HEK293T (cell line): ENCODE data around the gene CPED1.

Experiments
- BHLHE40 ChIP-seq: fragments of 450-650 bp; IDR thresholded peaks from 2 replicates; pipeline ENCODE4 v1.6.1; 2016; ENCODE audit warnings: mild to moderate bottlenecking, moderate library complexity, borderline replicate concordance
- ELF4 ChIP-seq: fragments of 450-650 bp; IDR thresholded peaks from 2 replicates; pipeline ENCODE4 v1.6.1; 2017; ENCODE audit warnings: antibody characterized with exemption
- FOXK2 ChIP-seq: fragments of 450-650 bp; IDR thresholded peaks from 2 replicates; pipeline ENCODE4 v1.6.1; 2016; ENCODE audit warnings: mild to moderate bottlenecking
- FOXM1 ChIP-seq: fragments of 450-650 bp; IDR thresholded peaks from 2 replicates; pipeline ENCODE4 v1.6.1; 2017; ENCODE audit warnings: mild to moderate bottlenecking, borderline replicate concordance
- HDGF ChIP-seq: fragments of 450-650 bp; IDR thresholded peaks from 2 replicates; pipeline ENCODE4 v1.6.1; 2017; ENCODE audit warnings: antibody characterized with exemption, borderline replicate concordance
- L3MBTL2 ChIP-seq: fragments of 450-650 bp; conservative IDR thresholded peaks from 2 replicates; pipeline ENCODE4 v1.6.1; 2016; ENCODE audit warnings: mild to moderate bottlenecking
- PKNOX1 ChIP-seq: fragments of 450-650 bp; IDR thresholded peaks from 2 replicates; pipeline ENCODE4 v1.6.1; 2016
- SP1 ChIP-seq: fragments of 450-650 bp; IDR thresholded peaks from 2 replicates; pipeline ENCODE4 v1.6.1; 2017
- SUZ12 ChIP-seq: fragments of 450-650 bp; IDR thresholded peaks from 2 replicates; pipeline ENCODE4 v1.6.1; 2016; ENCODE audit warnings: mild to moderate bottlenecking
- TARDBP ChIP-seq: fragments of 450-650 bp; IDR thresholded peaks from 2 replicates; pipeline ENCODE4 v1.6.1; 2016
- ZNF384 ChIP-seq: fragments of 450-650 bp; IDR thresholded peaks from 2 replicates; pipeline ENCODE4 v1.6.1; 2016

GRCh38 chr7:121303422-121304101 is 315.1 kb downstream of the CPED1 start:
- TF ChIP-seq SUZ12: no peak
- no peak for TF ChIP-seq FOXM1
- no peak for TF ChIP-seq BHLHE40
- TF ChIP-seq L3MBTL2: no peak
- no peak for TF ChIP-seq ELF4
- TF ChIP-seq PKNOX1: no peak
- TF ChIP-seq ZNF384: no peak
- TF ChIP-seq TARDBP: no peak
- TF ChIP-seq SP1: no peak
- no peak for TF ChIP-seq HDGF
- no peak for TF ChIP-seq FOXK2
